Erythroblast (primary cell): Measurements from ENCODE around the gene ZNF41.

Experiments
- DNase-seq, 2 experiments: peaks; one replicate each; lab custom pipeline; 2025; lab: John Stamatoyannopoulos, UW
- GATA1 ChIP-seq: IDR thresholded peaks from 2 replicates; pipeline ENCODE4 v1.6.1; 2011; ENCODE audit warnings: low read depth, mild to moderate bottlenecking, control low read depth, low read length, moderate library complexity
- POLR2A ChIP-seq: IDR thresholded peaks from 2 replicates; pipeline ENCODE4 v1.6.1; 2011; ENCODE audit warnings: mild to moderate bottlenecking, low read length

The ZNF41 gene

GRCh38 chrX:47413179-47413594, 69.8 kb downstream of the ZNF41 start:
- TF ChIP-seq POLR2A, result no peak
- TF ChIP-seq GATA1, result no peak
- no peak for DNase-seq
